ENCODE data around the gene PRRC1.

Gene PRRC1

DNA sequence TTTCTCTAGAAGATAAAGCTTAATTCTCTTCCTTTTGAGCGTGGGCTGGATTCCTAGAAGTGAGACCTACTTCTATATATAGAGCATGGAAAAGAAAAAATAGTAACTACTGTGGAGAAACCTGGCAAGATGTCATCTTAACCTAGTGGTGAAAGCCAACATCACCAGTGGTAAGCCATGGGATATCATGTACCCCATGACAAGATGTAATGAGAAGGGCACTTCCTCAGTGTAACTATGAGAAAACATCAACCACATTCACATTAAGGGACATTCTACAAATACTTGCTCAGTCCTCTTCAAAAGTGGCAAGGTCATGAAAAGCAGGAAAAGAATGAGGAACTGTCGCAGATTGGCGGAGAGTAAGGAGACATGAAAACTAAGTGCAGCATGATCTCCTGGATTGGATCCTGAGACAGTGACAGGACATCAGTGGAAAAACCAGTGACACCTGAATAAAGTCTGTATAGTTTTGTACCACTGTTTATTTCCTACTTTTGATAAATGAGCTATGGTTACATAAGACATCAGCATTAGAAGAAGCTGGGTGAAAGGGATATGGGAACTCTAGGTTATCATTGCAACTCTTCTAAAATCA is 65.4 kb downstream of the PRRC1 start:
- DNase-seq, result no peak

DNA sequence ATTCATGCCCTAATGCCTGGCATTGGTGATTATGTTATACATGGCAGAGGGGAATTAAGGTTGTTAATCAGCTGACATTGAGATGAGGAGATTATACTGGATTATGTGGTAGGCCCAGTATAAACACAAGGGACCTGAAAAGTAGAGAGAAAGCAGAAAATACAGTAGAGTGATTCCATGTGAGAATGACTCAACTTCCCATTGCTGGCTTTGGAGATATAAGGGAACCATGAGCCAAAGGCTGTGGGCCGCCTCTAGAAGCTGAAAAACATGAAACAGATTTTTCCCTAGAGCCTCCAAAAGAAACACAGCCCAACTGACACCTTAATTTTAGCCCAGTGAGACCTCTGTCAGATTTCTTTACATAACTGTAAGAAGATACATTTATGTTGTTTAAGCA is 66.4 kb downstream of the PRRC1 start:
- DNase-seq, result no peak

DNA sequence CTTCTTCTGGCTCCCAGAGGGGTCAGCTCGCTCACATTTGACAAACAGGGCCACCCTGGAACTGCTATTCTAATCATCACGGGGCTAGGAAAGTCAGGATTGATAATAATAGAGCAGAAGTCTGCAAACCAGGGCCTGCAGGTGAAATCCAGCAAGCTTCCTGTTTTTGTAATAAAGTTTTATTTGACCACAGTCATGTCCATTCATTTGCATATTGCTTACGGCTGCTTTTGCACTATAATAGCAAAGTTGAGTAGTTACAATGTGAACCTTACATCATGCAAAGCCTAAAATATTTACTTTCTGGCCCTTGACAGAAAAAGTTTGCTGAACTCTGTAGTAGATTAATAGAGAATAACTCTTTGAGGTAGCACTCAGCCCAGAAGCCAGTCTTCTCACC is 68.2 kb downstream of the PRRC1 start:
- DNase-seq, result no peak

DNA sequence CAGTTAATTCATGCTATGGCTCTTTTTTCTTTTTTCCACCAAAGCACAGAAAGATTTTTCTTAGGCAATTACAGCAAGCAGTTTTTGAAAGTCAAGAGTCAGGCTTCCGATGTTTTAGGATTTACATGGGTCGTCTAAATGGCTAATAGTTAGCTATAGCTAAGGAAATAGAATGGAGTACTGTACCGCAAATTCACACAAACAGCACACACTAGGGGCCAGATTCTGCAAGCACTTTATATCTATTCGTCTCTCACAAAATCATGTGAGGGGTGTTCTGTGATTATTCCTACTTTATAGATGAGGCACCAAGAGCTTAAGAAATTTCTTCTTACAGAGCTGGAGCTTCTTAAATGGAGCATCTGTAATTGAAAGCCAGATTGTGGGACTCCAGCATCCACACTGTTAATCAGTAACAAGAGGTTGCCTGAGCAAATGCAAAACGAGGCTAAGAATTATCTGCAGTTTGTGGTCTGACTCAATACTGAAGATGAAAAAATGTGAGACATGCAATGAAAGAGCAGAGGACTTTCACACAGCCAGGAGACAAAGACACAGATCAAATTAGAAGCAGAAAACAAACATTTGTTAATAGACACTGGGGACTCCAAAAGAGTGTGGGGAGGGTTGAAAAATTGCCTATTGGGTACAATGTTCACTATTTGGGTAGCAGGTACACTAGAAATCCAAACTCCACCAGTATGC is 68.8 kb downstream of the PRRC1 start:
- no peak for DNase-seq

DNA sequence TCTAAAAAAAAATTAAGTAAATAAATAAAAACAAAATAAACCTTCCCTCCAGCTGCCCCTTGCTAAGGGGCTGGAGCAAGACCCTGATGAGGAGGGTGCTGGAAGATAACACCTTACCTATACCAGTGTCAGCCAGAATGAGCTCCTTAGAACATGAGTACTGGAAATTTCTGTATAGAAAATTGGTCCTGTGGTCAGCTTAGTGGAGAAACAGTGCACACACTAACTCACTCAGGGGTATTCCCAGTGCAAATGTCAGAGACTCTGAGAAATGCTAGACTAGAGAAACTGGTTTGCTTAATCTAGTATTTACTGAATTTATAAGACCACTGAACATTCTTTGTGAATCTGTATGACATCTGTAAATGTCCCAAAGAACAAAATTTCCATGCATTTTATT is 69.4 kb downstream of the PRRC1 start:
- DNase-seq, result no peak

DNA sequence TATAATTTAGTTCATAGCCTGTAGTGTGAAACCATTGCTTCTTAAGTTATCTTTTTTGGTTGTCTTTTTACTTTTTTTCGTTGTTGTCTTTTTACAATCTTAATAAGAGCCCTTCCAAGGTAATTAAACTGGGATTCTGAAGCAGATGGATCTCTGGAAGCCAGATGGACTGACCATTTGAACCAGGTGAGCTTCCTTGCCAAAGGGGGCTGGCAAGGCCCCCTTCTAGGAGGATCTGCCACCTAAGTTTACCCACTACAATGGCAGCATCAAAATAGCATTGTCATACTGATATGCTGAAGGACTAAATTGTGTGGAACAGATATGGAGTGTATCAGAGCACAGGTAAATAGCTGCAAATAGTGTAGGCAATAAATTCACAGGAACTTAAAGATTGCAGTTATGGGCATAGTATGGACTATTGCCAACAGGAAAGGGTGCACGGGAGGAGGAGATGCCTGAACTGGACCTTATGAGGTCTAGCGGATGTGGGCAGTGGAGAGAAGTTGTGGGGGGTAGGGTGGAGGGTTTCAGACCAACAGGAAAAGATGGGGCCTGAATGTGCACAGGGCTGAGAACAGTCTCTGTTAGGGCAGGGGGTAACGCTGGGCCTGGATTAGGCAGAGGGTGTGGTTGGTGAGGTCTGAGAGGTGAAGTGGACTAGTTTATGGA is 69.9 kb downstream of the PRRC1 start:
- no peak for DNase-seq

DNA sequence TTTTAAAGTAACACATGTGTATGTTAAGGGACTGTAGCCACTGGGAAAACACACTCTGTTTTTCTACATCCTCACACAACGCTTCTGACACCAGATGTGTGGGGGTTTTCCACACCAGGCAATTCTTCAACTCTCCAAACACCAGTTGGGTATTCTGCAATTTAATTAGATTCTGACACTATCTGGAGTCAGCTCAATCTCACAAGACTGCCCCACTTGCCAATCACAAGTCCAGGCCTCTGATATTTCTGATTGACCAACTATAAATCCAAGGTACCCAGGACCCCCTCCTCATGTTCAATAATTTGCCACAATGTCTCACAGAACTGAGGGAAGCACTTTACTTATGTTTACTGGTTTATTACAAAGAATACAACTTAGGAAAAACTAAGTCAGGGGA is 70.9 kb downstream of the PRRC1 start:
- no peak for DNase-seq

DNA sequence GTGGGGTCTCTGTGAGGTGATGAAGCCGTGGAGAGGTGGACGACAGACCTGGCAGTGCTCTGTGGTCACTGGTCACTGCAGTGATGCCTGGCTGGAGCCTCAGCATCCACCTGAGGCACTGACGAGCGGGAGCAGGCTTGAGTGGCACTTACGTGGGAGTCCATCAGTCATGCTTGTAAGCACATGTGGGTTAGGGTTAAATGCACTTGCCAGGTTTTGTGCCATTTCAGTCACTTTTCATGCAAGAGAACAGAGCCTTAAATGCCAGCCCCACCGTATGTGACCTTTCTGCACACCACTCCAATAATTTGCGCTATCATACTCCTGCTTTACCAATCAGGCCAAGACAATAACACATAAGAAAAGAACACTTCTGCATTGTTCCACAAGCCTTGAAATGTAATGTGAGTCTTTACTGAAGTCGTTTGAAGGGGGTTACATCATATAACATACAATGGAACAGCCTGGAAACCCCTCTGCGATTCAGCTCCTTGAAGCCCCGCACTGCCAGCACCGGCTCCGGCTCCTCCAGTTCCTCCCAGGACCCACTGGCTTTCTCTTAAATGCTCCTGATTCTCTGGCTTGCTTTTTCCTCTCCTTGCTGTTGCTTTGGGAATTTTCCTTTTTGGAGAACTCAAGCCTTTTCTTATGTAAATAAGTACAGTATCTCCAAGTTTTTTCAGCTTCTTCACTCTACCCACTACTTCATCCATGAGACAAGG is 72.0 kb downstream of the PRRC1 start:
- no peak for DNase-seq

DNA sequence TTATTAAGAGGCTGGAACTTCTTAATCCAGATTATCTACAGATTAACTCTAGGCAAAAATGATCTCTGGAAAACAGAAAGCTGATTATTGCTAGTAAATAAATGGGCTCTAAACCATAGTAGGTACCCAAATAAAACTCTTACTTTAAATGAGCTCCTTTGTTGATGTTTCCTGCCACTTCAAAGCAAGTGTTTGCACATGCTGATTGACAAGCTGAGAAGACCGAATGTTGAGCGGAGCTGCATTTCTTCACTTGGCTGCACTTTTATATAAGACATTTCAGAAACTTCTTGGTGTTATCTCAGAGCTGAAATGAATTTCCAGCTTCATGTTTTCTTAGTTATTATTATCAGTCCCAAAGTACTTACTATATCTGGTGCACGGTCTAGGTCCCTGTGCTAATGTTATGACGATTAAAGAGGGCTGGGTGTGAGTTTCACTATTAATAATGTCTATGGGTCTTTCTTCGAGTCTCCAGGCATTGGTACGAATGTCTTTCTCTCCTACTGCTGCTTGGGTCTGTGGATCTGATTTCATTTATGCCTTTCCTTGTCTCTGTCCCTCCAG is 72.8 kb downstream of the PRRC1 start:
- DNase-seq, result no peak

DNA sequence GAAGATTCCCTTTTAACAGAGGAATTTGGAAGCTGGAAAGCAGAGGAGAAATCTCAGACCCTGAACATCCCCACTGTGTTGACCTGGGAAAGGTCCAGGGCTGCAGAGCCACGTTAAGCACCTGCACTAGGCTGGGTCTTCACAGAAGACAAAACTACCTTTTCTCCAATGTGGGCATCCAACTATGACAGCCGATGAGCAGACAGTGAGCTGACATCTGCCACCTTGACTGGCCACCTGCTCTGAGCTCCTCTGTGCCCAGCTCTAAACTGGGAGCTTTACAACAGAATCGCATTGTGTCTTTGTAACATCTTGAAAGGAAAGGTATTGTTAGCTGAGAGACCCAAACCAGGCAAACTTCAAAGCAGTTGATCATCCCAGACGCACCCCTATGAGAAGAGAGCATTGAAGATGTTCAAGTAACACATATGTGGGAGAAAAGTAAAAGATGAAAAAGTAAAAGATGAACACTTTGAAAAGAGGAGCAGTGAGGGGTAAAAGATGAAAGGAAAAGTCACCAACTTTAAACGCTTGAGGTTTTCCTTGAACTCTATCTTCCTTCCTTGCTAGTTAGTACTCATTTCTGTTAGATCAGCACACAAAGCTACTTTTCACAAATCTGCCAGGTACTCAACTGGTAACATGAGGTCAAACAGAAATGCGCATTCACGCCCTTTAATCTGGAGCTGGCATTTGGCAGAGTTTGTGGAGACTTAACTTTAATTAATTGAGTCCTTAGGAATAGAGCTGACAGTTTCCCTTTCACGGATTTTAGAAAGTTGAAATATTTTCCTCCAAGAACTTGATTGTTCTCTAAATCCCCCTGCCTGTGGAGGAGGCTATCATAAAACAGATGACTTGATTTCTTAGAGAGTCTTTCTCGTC is 78.3 kb downstream of the PRRC1 start:
- no peak for DNase-seq

DNA sequence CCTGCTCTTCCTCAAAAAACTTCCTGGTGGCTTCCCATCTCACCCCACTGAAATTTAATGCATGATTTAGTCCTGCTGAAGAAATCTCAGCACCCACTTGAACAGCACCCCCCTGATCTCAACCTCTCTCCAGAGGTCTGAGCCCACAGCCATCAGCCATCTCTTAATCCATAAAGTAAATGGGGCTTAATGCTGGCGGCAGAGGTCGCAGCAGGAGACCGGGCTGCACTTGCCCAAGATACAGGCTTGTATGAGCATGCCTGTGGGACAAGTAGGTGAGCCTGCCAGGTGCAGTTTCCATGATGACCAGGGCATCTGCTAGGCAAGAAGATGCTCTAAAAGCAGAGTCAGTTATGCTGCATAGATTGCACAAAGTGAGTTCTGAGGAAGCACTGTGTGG is 79.1 kb downstream of the PRRC1 start:
- DNase-seq, result peak; percentile 28

DNA sequence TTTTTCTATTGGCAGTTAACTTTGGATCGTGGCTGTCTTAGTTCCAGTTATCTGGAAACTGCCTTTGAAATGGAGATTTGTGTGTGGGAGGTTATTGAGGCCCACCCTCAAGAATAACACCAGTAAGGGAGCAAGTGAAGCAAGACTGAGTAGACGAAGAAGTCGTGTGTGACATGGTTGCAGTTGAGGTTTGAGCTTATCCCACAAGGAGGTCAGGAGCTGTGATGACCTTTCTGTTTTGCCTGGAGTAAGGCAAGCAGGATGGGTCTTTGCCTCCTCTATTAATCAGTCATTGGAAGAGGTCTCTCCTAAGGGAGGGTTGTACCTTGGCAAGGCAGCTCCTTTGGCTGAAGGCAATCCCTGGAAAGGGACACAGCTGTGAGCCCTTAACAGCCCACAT is 81.9 kb downstream of the PRRC1 start:
- no peak for DNase-seq

DNA sequence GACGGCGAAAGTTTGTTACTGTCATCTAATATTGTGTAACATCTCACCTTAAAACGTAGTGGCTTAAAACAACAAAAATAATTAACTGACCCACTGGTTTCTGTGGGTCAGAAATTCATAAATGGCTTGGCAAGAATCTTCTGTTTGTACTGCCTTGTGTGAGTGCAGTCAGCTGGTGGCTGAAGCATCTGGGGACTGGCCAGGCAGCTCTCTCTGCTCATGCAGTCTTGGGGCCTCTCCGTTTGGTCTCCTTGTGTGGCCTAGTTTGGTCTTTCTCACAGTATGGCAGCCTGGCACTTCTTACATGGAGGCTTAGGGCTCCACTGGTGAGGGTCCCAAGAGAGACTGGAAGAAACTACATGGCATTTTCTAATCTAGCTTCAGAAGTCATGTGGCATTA is 82.4 kb downstream of the PRRC1 start:
- DNase-seq, result no peak

DNA sequence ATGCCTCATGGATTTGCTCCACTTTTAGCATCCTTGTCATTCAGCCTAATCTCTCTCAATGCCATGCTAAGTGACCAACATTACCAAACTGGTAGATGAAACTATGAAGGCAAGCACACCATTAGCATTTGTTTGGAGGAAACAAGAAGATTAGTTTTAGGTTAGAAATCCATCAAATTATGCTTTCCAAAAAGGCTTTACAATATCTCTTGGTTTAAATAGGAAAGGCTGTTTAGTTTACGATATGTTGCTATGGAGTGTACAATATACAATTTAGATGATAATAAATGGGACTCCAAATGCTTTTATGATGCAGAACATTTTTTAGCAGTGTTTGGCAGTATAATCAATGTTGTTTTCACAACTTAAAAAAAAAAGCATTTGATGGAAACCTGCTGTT is 83.7 kb downstream of the PRRC1 start:
- DNase-seq, result no peak

DNA sequence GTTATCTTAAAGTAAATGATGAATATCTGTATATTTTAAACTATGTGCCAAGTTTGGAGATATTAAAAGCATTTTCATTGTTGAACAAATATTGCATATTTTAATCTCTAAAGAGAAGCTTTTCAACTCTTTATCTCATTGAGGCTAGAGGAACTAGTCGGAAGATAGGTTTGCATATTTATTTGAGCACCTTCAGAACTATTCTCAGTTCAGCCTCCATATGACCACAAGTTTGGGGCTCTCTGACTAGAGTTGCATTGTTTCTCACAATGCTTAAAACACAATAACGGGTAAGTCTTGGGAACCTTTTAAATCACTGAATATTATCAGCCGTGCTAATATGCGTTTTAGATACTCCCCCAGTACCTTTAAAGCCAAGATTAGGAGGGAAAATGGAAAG is 84.2 kb downstream of the PRRC1 start:
- DNase-seq, result no peak

DNA sequence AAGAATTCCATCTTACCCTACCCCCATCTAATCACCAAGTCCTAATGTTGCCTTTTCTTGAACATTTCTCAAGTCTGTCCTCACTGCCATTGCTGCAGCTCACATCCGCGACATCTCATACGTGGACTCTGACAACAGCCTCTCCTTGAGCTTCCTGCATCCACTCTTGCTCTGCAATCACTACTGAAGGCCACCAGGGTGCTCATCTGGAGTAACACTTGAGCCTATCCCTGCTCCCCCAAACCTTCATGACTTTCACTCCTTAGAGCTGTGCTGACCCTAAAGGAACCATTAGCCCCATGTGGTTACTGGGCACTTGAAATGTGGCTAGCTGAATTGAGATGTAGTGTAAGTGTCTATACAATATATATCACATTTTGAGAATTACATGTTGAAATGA is 85.0 kb downstream of the PRRC1 start:
- no peak for DNase-seq

DNA sequence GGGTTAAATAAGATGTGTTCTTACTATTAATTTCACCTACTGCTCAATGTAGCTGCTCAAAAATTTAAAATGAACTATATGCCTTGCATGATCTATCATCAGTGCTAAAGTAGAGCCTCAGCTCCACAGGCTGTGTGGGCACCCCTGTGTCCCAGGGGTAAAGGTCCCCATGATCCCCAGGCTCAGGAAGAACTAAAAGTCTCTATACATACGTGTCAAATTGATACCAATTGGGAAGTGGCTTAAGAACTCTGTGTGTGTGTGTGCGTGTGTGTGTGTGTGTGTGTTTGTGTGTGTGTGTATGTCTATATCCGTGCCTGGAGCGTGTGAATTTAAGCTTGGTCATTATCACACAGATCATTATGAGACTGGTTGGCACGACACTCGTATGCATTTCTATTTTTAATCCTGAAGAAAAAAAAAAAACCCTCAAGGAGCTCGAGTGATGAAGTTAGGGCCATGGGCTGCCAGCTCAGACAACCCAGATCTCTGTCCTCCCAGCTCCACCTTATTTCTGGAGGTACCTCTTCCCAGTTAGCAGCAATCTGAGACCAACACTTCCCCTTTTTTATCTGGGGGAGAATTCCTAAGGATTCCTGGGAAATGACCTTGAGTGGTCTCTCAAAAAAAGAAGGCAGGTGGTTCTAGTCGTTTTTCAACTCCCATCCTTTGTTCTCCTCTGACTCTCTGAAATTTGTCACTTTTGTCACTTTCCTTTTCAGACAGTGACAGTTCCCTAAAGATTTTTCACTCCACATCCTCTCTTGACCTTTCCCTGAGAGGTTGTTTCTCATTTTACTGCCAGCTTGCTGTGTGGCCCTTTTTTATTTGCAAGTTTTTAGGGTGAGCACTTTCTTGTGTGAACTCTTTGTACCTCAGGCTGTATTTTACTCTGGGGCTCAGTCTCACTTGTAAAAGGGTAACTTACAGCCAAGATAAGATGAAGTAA is 85.7 kb downstream of the PRRC1 start:
- DNase-seq, result no peak

All from NCI-H1105 treated with DMSO at 0.1 percent for 48 hours (cell line).